Transverse colon (tissue), 3 donors: ENCODE results near the gene TNS3.

Source experiments
- POLR2A ChIP-seq: fragments of 450-650 bp; IDR thresholded peaks from one replicate; pipeline ENCODE4 v1.6.1; 2016; ENCODE audit warnings: antibody characterized with exemption, mild to moderate bottlenecking, moderate library complexity
- TF ChIP-seq, protein P1 (sequence below), 5 experiments: fragments of 200-600 bp in 3 of 5; fragments of 450-650 bp in 2 of 5; sonication (generic) in 3 of 5; IDR thresholded peaks; 1 replicate in 2 of 5; 2 replicates in 3 of 5; pipeline ENCODE4 v1.5.1; 2016 to 2017; ENCODE audit warnings: antibody characterized with exemption in 5 of 5, inconsistent platforms in 3 of 5, mild to moderate bottlenecking in 2 of 5, moderate library complexity in 1 of 5

DNA sequence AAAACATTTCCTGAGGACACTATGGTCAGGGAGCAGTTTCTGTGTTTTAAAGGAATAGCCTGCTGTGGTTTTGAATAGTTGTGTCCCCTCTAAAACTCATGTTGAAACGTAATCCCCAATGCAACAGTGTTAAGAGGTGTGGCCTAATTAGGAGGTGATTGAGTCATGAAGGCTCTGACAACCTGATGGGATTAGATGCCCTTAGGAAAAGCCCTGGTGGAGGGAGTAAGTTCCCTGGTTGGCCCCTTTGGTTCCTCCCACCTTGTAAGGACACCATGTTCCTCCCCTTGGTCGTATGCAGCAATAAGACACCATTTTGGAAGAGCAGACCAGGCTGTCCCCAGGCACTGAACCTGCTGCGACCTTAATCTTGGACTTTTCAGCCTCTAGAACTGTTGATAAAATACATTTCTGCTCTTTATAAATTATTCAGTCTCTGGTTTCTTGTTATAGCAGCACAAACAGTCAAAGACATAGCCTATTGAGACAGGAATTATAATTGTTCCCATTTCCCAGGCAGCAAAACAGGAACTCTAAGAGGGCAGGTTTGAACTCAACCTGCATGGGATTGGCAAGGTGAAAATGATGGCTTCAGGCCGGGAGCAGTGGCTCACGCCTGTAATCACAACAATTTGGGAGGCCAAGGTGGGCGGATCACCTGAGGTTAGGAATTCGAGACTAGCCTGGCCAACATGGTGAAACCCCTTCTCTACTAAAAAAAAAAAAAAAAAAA is 20.5 kb upstream of the TNS3 start:
- TF ChIP-seq, protein P1, sequence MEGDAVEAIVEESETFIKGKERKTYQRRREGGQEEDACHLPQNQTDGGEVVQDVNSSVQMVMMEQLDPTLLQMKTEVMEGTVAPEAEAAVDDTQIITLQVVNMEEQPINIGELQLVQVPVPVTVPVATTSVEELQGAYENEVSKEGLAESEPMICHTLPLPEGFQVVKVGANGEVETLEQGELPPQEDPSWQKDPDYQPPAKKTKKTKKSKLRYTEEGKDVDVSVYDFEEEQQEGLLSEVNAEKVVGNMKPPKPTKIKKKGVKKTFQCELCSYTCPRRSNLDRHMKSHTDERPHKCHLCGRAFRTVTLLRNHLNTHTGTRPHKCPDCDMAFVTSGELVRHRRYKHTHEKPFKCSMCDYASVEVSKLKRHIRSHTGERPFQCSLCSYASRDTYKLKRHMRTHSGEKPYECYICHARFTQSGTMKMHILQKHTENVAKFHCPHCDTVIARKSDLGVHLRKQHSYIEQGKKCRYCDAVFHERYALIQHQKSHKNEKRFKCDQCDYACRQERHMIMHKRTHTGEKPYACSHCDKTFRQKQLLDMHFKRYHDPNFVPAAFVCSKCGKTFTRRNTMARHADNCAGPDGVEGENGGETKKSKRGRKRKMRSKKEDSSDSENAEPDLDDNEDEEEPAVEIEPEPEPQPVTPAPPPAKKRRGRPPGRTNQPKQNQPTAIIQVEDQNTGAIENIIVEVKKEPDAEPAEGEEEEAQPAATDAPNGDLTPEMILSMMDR (IDR thresholded peaks at IDR 0.05): no peak
- no peak for TF ChIP-seq POLR2A
